Upper lobe of right lung (tissue), 1 donor: Measurements from ENCODE around the gene SLC37A2. TPM values are rescaled to one million over a fixed set of nuclear protein-coding genes. Genes with fewer than 3 reads are reported as not detected.

Experiments
- ATAC-seq: fragments of 200-7000 bp; cut with Tn5 transposase; one replicate; pipeline ENCODE4 v1.9.1; 2020; ENCODE audit warnings: mild to moderate bottlenecking, moderate library complexity
- DNase-seq: peaks from one replicate; pipeline ENCODE4 v3.0.0-alpha.2; 2020
- H3K27ac ChIP-seq: fragments of 200-600 bp; one replicate; pipeline ENCODE4 v1.8.0; 2022
- H3K27me3 ChIP-seq: fragments of 200-600 bp; one replicate; pipeline ENCODE4 v1.8.0; 2022; ENCODE audit warnings: mild to moderate bottlenecking
- H3K36me3 ChIP-seq: fragments of 200-600 bp; one replicate; pipeline ENCODE4 v1.8.0; 2022
- H3K4me1 ChIP-seq: fragments of 200-600 bp; one replicate; pipeline ENCODE4 v1.8.0; 2022
- H3K4me3 ChIP-seq: fragments of 200-600 bp; one replicate; pipeline ENCODE4 v1.8.0; 2022; ENCODE audit warnings: mild to moderate bottlenecking
- H3K9me3 ChIP-seq: fragments of 200-600 bp; one replicate; pipeline ENCODE4 v1.8.0; 2022
- intact Hi-C: fragments of 100-400 bp; cut with DNase I; formaldehyde crosslinking; loops from one replicate; pipeline ENCODE4 v1.11.0; 2022
- total RNA-seq: library from RNA; stranded (reverse); fragmentation: NEBNext Ultra II Directional; extraction: Animal tissue kit (Norgen Biotek cat#: 25700); gene quantifications from one replicate; pipeline ENCODE4 v1.2.1, GENCODE V29; 2021
- TF ChIP-seq, protein P1 (sequence below): fragments of 200-600 bp; IDR thresholded peaks from one replicate; pipeline ENCODE4 v1.8.0; 2022; ENCODE audit warnings: antibody characterized with exemption
- donor health status: DM: no; HTN: yes; CAD: no; lungs with severe emphysema.

The SLC37A2 gene
- total RNA-seq, 1 donor from 2014 or later, result 25.1 TPM

DNA sequence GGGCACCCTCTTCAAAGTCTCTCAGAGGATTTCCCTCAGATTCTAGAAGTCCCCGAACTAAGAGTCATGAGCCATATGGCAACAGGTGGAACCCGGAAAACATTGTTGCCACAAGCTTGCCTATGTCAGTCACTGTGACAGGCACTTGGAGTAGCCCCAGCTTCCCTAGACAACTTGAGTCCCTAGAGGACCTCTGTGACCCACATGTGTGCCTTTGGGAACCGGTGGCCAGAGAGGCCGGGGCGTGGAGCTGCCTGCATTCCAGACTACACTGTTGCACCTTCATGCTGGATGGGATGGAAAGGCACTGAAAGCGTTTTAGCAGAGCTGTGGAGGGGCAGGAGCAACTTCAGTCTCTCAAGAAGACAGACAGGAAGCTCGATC is 12.1 kb downstream of the SLC37A2 start:
- DNase-seq (peak; percentile 46), ATAC-seq (no peak)
- no peak overlapping the region for H3K27ac ChIP-seq
- no peaks in the 10 kb centered on the region for H3K9me3 ChIP-seq
- no peaks in the 10 kb centered on the region for H3K27me3 ChIP-seq
- H3K4me3 ChIP-seq, result no peak overlapping the region
- intact Hi-C loops, result no loop called here
- peaks cover 10% of the 10 kb centered on the region for H3K4me1 ChIP-seq
- no peaks in the 10 kb centered on the region for H3K36me3 ChIP-seq
- TF ChIP-seq, protein P1, sequence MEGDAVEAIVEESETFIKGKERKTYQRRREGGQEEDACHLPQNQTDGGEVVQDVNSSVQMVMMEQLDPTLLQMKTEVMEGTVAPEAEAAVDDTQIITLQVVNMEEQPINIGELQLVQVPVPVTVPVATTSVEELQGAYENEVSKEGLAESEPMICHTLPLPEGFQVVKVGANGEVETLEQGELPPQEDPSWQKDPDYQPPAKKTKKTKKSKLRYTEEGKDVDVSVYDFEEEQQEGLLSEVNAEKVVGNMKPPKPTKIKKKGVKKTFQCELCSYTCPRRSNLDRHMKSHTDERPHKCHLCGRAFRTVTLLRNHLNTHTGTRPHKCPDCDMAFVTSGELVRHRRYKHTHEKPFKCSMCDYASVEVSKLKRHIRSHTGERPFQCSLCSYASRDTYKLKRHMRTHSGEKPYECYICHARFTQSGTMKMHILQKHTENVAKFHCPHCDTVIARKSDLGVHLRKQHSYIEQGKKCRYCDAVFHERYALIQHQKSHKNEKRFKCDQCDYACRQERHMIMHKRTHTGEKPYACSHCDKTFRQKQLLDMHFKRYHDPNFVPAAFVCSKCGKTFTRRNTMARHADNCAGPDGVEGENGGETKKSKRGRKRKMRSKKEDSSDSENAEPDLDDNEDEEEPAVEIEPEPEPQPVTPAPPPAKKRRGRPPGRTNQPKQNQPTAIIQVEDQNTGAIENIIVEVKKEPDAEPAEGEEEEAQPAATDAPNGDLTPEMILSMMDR, result no peak

DNA sequence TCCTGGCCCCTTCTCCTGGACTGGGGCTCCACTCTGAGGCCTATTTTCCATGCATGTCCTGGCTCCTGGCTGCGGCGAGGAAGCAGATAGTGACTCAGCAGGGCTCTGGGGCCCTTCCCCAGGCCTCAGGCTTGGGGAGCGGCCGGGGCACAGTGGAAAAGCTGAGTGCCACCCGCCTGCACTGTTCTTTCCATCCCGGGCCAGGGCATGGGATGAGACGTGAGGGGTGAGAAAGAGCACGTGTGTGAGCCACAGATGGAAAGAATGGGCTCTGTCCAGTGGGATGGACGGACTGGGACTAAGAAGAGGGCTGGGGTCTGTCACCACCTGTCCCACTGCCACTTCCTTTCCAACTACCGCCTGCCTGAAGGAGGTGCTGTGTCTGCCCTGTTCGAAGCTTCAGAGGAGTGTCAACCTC is 12.8 kb downstream of the SLC37A2 start:
- TF ChIP-seq, protein P1, result no peak
- no peak overlapping the region for H3K27ac ChIP-seq
- no peaks in the 10 kb centered on the region for H3K36me3 ChIP-seq
- peaks cover 9% of the 10 kb centered on the region for H3K4me1 ChIP-seq
- H3K4me3 ChIP-seq, result no peak overlapping the region
- H3K27me3 ChIP-seq, result no peaks in the 10 kb centered on the region
- intact Hi-C loops, result no loop called here
- ATAC-seq, result no peak
- DNase-seq, result no peak
- no peaks in the 10 kb centered on the region for H3K9me3 ChIP-seq

DNA sequence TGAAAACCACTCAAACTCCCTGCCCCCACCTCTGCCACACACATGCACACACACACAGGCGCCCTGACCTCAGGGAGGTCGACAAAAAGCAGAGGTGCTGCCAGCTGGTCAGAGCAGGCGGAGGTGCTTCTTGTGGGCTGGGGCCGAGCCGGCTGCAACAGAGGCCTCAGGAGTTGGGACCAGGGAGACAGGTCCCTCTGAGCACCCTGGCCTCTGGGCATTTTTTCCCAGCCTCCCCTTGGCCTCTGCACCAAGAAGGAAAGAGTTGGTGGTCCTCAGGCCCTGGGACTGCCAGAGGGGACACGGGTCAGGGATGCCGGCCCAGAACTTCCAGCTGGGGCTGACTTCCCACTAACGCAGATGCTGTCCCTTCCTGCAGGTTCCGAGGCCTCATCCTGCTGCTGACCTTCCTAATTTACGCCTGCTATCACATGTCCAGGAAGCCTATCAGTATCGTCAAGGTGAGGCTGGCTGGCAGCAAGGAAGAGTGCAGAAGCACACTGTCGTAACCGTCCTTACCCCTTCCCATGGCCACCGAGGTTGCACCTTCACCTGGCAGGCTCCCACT is 13.4 kb downstream of the SLC37A2 start:
- intact Hi-C loops, result no loop called here
- no peaks in the 10 kb centered on the region for H3K36me3 ChIP-seq
- peak; percentile 55 for DNase-seq
- peaks cover 4% of the 10 kb centered on the region for H3K4me1 ChIP-seq
- no peak overlapping the region for H3K4me3 ChIP-seq
- H3K27ac ChIP-seq, result no peak overlapping the region
- no peaks in the 10 kb centered on the region for H3K27me3 ChIP-seq
- H3K9me3 ChIP-seq, result no peaks in the 10 kb centered on the region
- TF ChIP-seq, protein P1, result no peak
- no peak for ATAC-seq

DNA sequence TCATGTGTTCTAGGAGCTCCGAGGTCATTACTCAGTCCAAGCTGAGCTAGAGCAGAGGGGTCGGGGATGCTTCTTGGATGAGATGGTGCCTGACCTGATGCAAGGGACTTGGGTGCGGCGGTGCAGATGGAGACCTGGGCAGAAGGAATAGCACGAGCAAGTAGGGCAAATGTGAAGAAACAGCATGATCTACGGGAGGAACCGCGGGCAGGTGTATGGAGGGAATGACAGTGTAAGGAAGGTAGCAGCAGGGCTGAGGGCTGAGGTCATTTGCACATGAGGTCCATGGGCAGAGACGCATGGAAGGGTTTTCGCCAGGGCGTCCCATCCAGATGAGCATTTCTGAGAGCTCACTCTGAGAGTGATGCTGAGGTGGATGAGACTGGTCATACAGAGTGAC is 14.9 kb downstream of the SLC37A2 start:
- no peaks in the 10 kb centered on the region for H3K4me1 ChIP-seq
- no peak overlapping the region for H3K4me3 ChIP-seq
- no peaks in the 10 kb centered on the region for H3K9me3 ChIP-seq
- no peak for ATAC-seq
- H3K27ac ChIP-seq, result no peak overlapping the region
- no peaks in the 10 kb centered on the region for H3K27me3 ChIP-seq
- no peaks in the 10 kb centered on the region for H3K36me3 ChIP-seq
- intact Hi-C loops, result no loop called here
- TF ChIP-seq, protein P1, result no peak
- no peak for DNase-seq

DNA sequence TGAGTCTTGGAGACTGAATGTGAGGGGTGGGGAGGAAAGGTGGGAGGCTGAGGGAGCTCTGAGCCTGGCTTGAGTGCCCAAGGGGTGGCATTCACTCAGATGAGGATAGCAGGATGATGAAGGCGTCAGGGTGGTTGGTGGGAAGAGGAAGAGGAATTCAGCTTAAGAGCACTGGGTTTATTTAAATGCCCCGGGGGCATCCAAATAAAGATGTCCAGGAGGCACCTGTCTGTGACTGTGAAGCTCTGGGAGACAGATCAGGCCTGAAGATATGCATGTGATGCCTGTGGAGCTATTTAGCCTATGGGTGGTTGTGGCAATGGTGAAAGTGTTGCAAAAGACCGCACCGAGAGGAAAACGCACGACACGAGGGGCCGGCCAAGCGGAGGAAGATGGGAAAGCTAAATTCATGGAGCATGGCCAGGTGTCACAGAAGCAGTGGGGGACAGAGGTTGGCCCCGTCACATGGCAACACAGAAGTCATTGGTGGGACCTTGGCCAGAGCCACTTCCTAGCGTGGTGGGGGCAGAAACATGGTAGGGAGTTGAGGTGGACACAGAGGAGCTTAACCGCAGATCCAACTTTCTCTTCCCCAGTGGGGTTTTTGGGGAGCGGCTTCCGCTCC is 15.5 kb downstream of the SLC37A2 start:
- Histone ChIP-seq H3K27ac (no peak overlapping the region), H3K4me1 (no peaks in the 10 kb centered on the region), H3K36me3 (no peaks in the 10 kb centered on the region), H3K27me3 (no peaks in the 10 kb centered on the region), H3K4me3 (no peak overlapping the region), H3K9me3 (no peaks in the 10 kb centered on the region)
- DNase-seq, result no peak
- intact Hi-C loops, result no loop called here
- TF ChIP-seq, protein P1, result no peak
- no peak for ATAC-seq
